HepG2 (cell line): ENCODE data around the gene FAM171A2. TPM values are rescaled to one million over a fixed set of nuclear protein-coding genes. Genes with fewer than 3 reads are reported as not detected.
A peak's percentile ranks its signal among the peaks of the same experiment; 100 is the strongest.
"Not testable (repeated sequence)": the region's sequence is repeated elsewhere in the genome, so short reads cannot be mapped to it uniquely, and the experiment has no call there.

Experiments used
- ATAC-seq: fragments of 200-7000 bp; cut with Tn5 transposase; 3 replicates; pipeline ENCODE4 v1.9.1; 2020; ENCODE audit warnings: mild to moderate bottlenecking, moderate library complexity
- BruUV-seq: library from RNA; stranded (reverse); fragments of 400-500 nt; replicated peaks from 2 replicates; lab custom pipeline; 2021; lab: Mats Ljungman, UMichigan
- CTCF ChIA-PET: fragments of 300-600 bp; formaldehyde crosslinking; extraction: SDS; loops from one replicate; lab custom pipeline; 2021; ENCODE audit warnings: low total read pairs, inconsistent platforms, low intra/inter-chr PET ratio; lab: Yijun Ruan, JAX
- POLR2A ChIA-PET: fragments of 350-600 bp; sonication (Branson Sonifier 250); formaldehyde crosslinking; loops from one replicate; lab custom pipeline; 2020; ENCODE audit warnings: antibody characterized with exemption, inconsistent platforms; lab: Yijun Ruan, JAX
- DNase-seq: peaks from one replicate; pipeline ENCODE4 v3.0.0-alpha.2; 2015; ENCODE audit warnings: low spot score
- FAIRE-seq: peaks from 3 replicates; lab custom pipeline; 2011; peaks lifted over from hg19 to GRCh38; lab: Jason Lieb, UNC
- H2AFZ ChIP-seq: one replicate; pipeline ENCODE4 v1.6.1; 2011; ENCODE audit warnings: low read length, inconsistent platforms
- H3K27ac ChIP-seq: fragments of 300-600 bp; 3 replicates; pipeline ENCODE4 v1.8.0; 2011; ENCODE audit warnings: mixed run types, mild to moderate bottlenecking, mixed read lengths, low read length, inconsistent platforms; ENCODE audit not compliant: insufficient read depth; ENCODE audit errors: extremely low read length
- H3K27me3 ChIP-seq, 2 experiments: fragments of 200-600 bp in 1 of 2; 2 replicates in 1 of 2; 3 replicates in 1 of 2; pipeline versions ENCODE4 v1.6.0 to v1.8.0; 2011; ENCODE audit warnings: low read length in 2 of 2, mild to moderate bottlenecking in 2 of 2, moderate library complexity in 2 of 2, inconsistent platforms in 1 of 2; ENCODE audit not compliant: insufficient read depth in 2 of 2, control insufficient read depth in 1 of 2
- H3K36me3 ChIP-seq, 2 experiments: fragments of 200-600 bp in 1 of 2; replicated peaks in 1 of 2; 2 replicates in 1 of 2; 3 replicates in 1 of 2; pipeline versions ENCODE4 v1.5.1 to v1.8.0; 2011; ENCODE audit warnings: low read length in 2 of 2, inconsistent platforms in 1 of 2; ENCODE audit not compliant: insufficient read depth in 2 of 2, control insufficient read depth in 1 of 2
- H3K4me1 ChIP-seq: 2 replicates; pipeline ENCODE4 v1.5.1; 2012; ENCODE audit warnings: low read length, inconsistent platforms; ENCODE audit not compliant: insufficient read depth
- H3K4me2 ChIP-seq: 2 replicates; pipeline ENCODE4 v1.6.0; 2011; ENCODE audit warnings: low read depth, low read length, inconsistent platforms
- H3K4me3 ChIP-seq, 3 experiments: fragments of 200-600 bp in 1 of 3; sonication (generic), shearing (Covaris generic) in 1 of 3; replicated peaks in 1 of 3; 2 replicates each; pipeline ENCODE4 v1.5.1; 2011 to 2016; ENCODE audit warnings: low read length in 3 of 3, inconsistent platforms in 2 of 3, low read depth in 2 of 3, mild to moderate bottlenecking in 2 of 3, control low read depth in 1 of 3, mixed read lengths in 1 of 3; ENCODE audit not compliant: insufficient read depth in 1 of 3
- H3K79me2 ChIP-seq: one replicate; pipeline ENCODE4 v1.6.1; 2011; ENCODE audit warnings: low read length, inconsistent platforms; ENCODE audit not compliant: insufficient read depth
- H3K9ac ChIP-seq: 2 replicates; pipeline ENCODE4 v1.6.0; 2011; ENCODE audit warnings: mild to moderate bottlenecking, low read depth, low read length, inconsistent platforms; ENCODE audit not compliant: insufficient read depth
- H3K9me3 ChIP-seq: 2 replicates; pipeline ENCODE4 v1.5.1; 2012; ENCODE audit warnings: mild to moderate bottlenecking, low read length
- H4K20me1 ChIP-seq: 2 replicates; pipeline ENCODE4 v1.6.0; 2011; ENCODE audit warnings: inconsistent platforms, mild to moderate bottlenecking, low read length, moderate library complexity; ENCODE audit not compliant: insufficient read depth
- CTCF ChIP-seq: sonication (generic); formaldehyde crosslinking; IDR thresholded peaks from 2 replicates; pipeline ENCODE4 v1.5.0; 2020; ENCODE audit warnings: mild to moderate bottlenecking, missing genetic modification reagents, moderate library complexity
- WGBS: methylation state at CpG from one replicate; pipeline ENCODE4 v1.1.6; 2017; ENCODE audit warnings: low lambda C conversion rate; 5-methylcytosine and 5-hydroxymethylcytosine counted together
- in situ Hi-C: cut with HindIII; loops from 2 replicates; pipeline ENCODE4 v1.10.0; 2017; ENCODE audit warnings: low pct_unique_long_range_greater_than_20kb; ENCODE audit not compliant: extremely low pct_ligation_motif_present
- intact Hi-C: fragments of 100-400 bp; cut with micrococcal nuclease; formaldehyde crosslinking; loops from one replicate; pipeline ENCODE4 v1.10.0; 2022; ENCODE audit not compliant: unreplicated experiment
- polyA plus RNA-seq, 8 experiments: library from polyadenylated mRNA; depleted of rRNA in 3 of 8; stranded (reverse) in 7 of 8; unstranded in 1 of 8; fragments of >200 nt; fragmentation: Illumina TruSeq in 4 of 8; extraction: Trizol in 4 of 8; gene quantifications; 2 replicates each; pipeline versions ENCODE4 v1.2.1 to v1.2.3, GENCODE V29; 2011 to 2016; ENCODE audit warnings: low read depth in 4 of 8, missing spikeins in 1 of 8, mixed read lengths in 1 of 8; ENCODE audit not compliant: insufficient read depth in 1 of 8
- total RNA-seq, 5 experiments: library from RNA; depleted of rRNA; stranded (reverse); fragments of >200 nt; fragmentation: Illumina TruSeq; extraction: Trizol; gene quantifications; 2 replicates each; pipeline ENCODE4 v1.2.3, GENCODE V29; 2016; ENCODE audit warnings: low read depth in 1 of 5

The FAM171A2 gene
- total and polyA plus RNA-seq, 2 of the 13 experiments (the other 11 are each of a cell fraction or from before 2014, with no cell fraction given) = 1.8 to 3.6 TPM

- peak; percentile 82 for TF ChIP-seq CTCF (CRISPR knock-in tag)
- TF ChIP-seq, all 625 proteins: peak for 41
Measured at GRCh38 chr17:44331249-44331760, 32.3 kb downstream of the FAM171A2 start (continued).

GRCh38 chr17:44330263-44330662 is 33.4 kb downstream of the FAM171A2 start:
- H3K9ac ChIP-seq, DNase-seq, in situ Hi-C loops, H3K4me3 ChIP-seq, H3K9me3 ChIP-seq, FAIRE-seq, H4K20me1 ChIP-seq, H3K27ac ChIP-seq, ATAC-seq, H3K79me2 ChIP-seq, BruUV-seq, intact Hi-C loops, H2AFZ ChIP-seq, H3K36me3 ChIP-seq, H3K4me2 ChIP-seq: not testable (repeated sequence)
- ChIA-PET CTCF (interaction anchor here (1.5 to 2.7 kb wide), 2 partner anchors 16 to 20 kb away, joined by 4 to 6 read pairs; partner anchors contain the start of gene GRN), POLR2A (interaction anchor here (0.6 to 2.0 kb wide), 2 partner anchors 15 to 475 kb away, joined by 3 to 9 read pairs; partner anchors contain the start of gene GRN)
- peaks cover 0 to 24% of the 10 kb centered on the region in 2 experiments; a peak in 4 of 5 replicates for H3K27me3 ChIP-seq
- H3K4me1 ChIP-seq = peaks cover 48% of the 10 kb centered on the region
- 61% methylated on average over 5 of the region's 5 CpGs for WGBS

- POLR2A ChIA-PET, FAIRE-seq, ATAC-seq, H3K79me2 ChIP-seq, DNase-seq, H3K27ac ChIP-seq, H3K9ac ChIP-seq, H4K20me1 ChIP-seq, H2AFZ ChIP-seq, BruUV-seq, H3K36me3 ChIP-seq, H3K4me2 ChIP-seq, H3K4me3 ChIP-seq, H3K9me3 ChIP-seq: not testable (repeated sequence)
- intact Hi-C loops = loop anchor here (5.0 to 10.0 kb wide), 2 partner anchors 55 to 127 kb away; no protein-coding TSS in a partner anchor
- H3K27me3 ChIP-seq = peaks cover 0 to 19% of the 10 kb centered on the region in 2 experiments; a peak in 3 of 5 replicates
- peaks cover 48% of the 10 kb centered on the region for H3K4me1 ChIP-seq
- 83% methylated on average over 7 of the region's 7 CpGs for whole genome bisulfite sequencing
- CTCF ChIA-PET = interaction anchor here (1.5 kb wide), 1 partner anchor 21 kb away, joined by 4 read pairs; no protein-coding TSS in a partner anchor
- in situ Hi-C loops = loop anchor here (5.0 kb wide), 1 partner anchor 107 kb away; no protein-coding TSS in a partner anchor
Measured at GRCh38 chr17:44329516-44329915, 34.1 kb downstream of the FAM171A2 start.
